Keratinocyte (primary cell): ENCODE results near the gene EPAS1. TPM values are rescaled to one million over a fixed set of nuclear protein-coding genes. Genes with fewer than 3 reads are reported as not detected.

Experiments
- DNase-seq: peaks from one replicate; pipeline ENCODE4 v3.0.0-alpha.2; 2011; ENCODE audit warnings: low read depth, missing footprints, low spot score
- FAIRE-seq: peaks from 2 replicates; lab custom pipeline; 2011; peaks lifted over from hg19 to GRCh38; lab: Jason Lieb, UNC
- H2AFZ ChIP-seq: 2 replicates; pipeline ENCODE4 v1.6.0; 2012; ENCODE audit warnings: low read length, control low read depth, inconsistent platforms; ENCODE audit not compliant: control insufficient read depth
- H3K27ac ChIP-seq: 2 replicates; pipeline ENCODE4 v1.5.1; 2011; ENCODE audit warnings: low read length; ENCODE audit not compliant: control insufficient read depth, insufficient read depth
- H3K27me3 ChIP-seq: 3 replicates; pipeline ENCODE4 v1.6.0; 2011; ENCODE audit warnings: low read length; ENCODE audit not compliant: control insufficient read depth, insufficient read depth; ENCODE audit errors: extremely low read depth
- H3K36me3 ChIP-seq, 2 experiments: 2 replicates in 1 of 2; 3 replicates in 1 of 2; pipeline ENCODE4 v1.5.1; 2011; ENCODE audit warnings: low read length in 2 of 2, mild to moderate bottlenecking in 1 of 2; ENCODE audit not compliant: control insufficient read depth in 2 of 2, insufficient read depth in 2 of 2; ENCODE audit errors: extremely low read depth in 1 of 2
- H3K4me1 ChIP-seq: 3 replicates; pipeline ENCODE4 v1.5.1; 2011; ENCODE audit warnings: low read length; ENCODE audit not compliant: control insufficient read depth, insufficient read depth; ENCODE audit errors: extremely low read depth
- H3K4me2 ChIP-seq: 3 replicates; pipeline ENCODE4 v1.6.0; 2011; ENCODE audit warnings: low read depth, low read length; ENCODE audit not compliant: control insufficient read depth, insufficient read depth; ENCODE audit errors: extremely low read depth
- H3K4me3 ChIP-seq, 3 experiments: fragments of 200-600 bp in 1 of 3; sonication (generic) in 1 of 3; 2 replicates in 2 of 3; 3 replicates in 1 of 3; pipeline ENCODE4 v1.5.1; 2011 to 2016; ENCODE audit warnings: low read length in 3 of 3, mild to moderate bottlenecking in 3 of 3, control low read depth in 2 of 3, inconsistent platforms in 1 of 3, low read depth in 1 of 3, mixed read lengths in 1 of 3, mixed run types in 1 of 3, moderate library complexity in 1 of 3; ENCODE audit not compliant: control insufficient read depth in 2 of 3, insufficient read depth in 2 of 3; ENCODE audit errors: extremely low read depth in 1 of 3
- H3K79me2 ChIP-seq: 2 replicates; pipeline ENCODE4 v1.6.0; 2012; ENCODE audit warnings: low read length; ENCODE audit not compliant: control insufficient read depth, insufficient read depth
- H3K9ac ChIP-seq: 3 replicates; pipeline ENCODE4 v1.6.0; 2011; ENCODE audit warnings: low read length; ENCODE audit not compliant: control insufficient read depth, insufficient read depth; ENCODE audit errors: extremely low read depth
- H3K9me1 ChIP-seq: 3 replicates; pipeline ENCODE4 v1.6.0; 2011; ENCODE audit warnings: low read length; ENCODE audit not compliant: control insufficient read depth, insufficient read depth; ENCODE audit errors: extremely low read depth
- H3K9me3 ChIP-seq: 2 replicates; pipeline ENCODE4 v1.5.1; 2012; ENCODE audit warnings: low read depth, low read length; ENCODE audit not compliant: control insufficient read depth
- H4K20me1 ChIP-seq: 3 replicates; pipeline ENCODE4 v1.6.0; 2011; ENCODE audit warnings: low read length; ENCODE audit not compliant: control insufficient read depth, insufficient read depth; ENCODE audit errors: extremely low read depth
- EZH2 ChIP-seq: IDR thresholded peaks from one replicate; pipeline ENCODE4 v1.6.1; 2012; ENCODE audit warnings: inconsistent platforms, mild to moderate bottlenecking, low read length, moderate library complexity
- dilution Hi-C: fragments of 300-500 bp; cut with MboI; formaldehyde crosslinking; loops from one replicate; pipeline ENCODE4 v1.7.0; 2020; ENCODE audit warnings: low sequenced_read_pairs; ENCODE audit not compliant: extremely low pct_ligation_motif_present
- polyA plus RNA-seq, 5 experiments: library from polyadenylated mRNA; depleted of rRNA in 3 of 5; stranded (reverse) in 3 of 5; stranded (forward) in 1 of 5; unstranded in 1 of 5; fragments of >200 nt; gene quantifications; 1 replicate in 1 of 5; 2 replicates in 3 of 5; 3 replicates in 1 of 5; pipeline versions ENCODE4 v1.2.1 to v1.2.3, GENCODE V29; 2011 to 2012; ENCODE audit warnings: missing spikeins in 2 of 5, low read depth in 1 of 5, low replicate concordance in 1 of 5
- TF ChIP-seq, protein P1 (sequence below), 3 experiments: IDR thresholded peaks in 1 of 3; conservative IDR thresholded peaks in 1 of 3; optimal IDR thresholded peaks in 1 of 3; 2 replicates in 2 of 3; 3 replicates in 1 of 3; pipeline versions ENCODE3 to v1.5.1; 2011; ENCODE audit warnings: low read length in 3 of 3, mild to moderate bottlenecking in 3 of 3, moderate library complexity in 2 of 3, control low read depth in 1 of 3, inconsistent platforms in 1 of 3; ENCODE audit not compliant: insufficient read depth in 2 of 3; ENCODE audit errors: extremely low read depth in 1 of 3

EPAS1 gene
- polyA plus RNA-seq, 1 donor (not counting 4 experiments of a cell fraction or from before 2014, with no cell fraction given) = 96.7 TPM

GRCh38 chr2:46400016-46400415 lies 102.8 kb downstream of the EPAS1 start:
- dilution Hi-C loops = no loop called here
- Histone ChIP-seq H3K4me3 (no peak overlapping the region), H3K9me1 (no peaks in the 10 kb centered on the region), H2AFZ (no peak overlapping the region), H3K9me3 (no peaks in the 10 kb centered on the region), H3K27me3 (no peaks in the 10 kb centered on the region), H4K20me1 (no peaks in the 10 kb centered on the region), H3K4me2 (no peak overlapping the region), H3K4me1 (peaks cover 3% of the 10 kb centered on the region), H3K79me2 (no peaks in the 10 kb centered on the region), H3K27ac (no peak overlapping the region), H3K36me3 (no peaks in the 10 kb centered on the region), H3K9ac (no peak overlapping the region)
- no peak for FAIRE-seq
- DNase-seq = no peak
- no peak for TF ChIP-seq EZH2
- TF ChIP-seq, protein P1, sequence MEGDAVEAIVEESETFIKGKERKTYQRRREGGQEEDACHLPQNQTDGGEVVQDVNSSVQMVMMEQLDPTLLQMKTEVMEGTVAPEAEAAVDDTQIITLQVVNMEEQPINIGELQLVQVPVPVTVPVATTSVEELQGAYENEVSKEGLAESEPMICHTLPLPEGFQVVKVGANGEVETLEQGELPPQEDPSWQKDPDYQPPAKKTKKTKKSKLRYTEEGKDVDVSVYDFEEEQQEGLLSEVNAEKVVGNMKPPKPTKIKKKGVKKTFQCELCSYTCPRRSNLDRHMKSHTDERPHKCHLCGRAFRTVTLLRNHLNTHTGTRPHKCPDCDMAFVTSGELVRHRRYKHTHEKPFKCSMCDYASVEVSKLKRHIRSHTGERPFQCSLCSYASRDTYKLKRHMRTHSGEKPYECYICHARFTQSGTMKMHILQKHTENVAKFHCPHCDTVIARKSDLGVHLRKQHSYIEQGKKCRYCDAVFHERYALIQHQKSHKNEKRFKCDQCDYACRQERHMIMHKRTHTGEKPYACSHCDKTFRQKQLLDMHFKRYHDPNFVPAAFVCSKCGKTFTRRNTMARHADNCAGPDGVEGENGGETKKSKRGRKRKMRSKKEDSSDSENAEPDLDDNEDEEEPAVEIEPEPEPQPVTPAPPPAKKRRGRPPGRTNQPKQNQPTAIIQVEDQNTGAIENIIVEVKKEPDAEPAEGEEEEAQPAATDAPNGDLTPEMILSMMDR (optimal IDR thresholded peaks at IDR 0.05 in 1 of 3, IDR thresholded peaks at IDR 0.05 in 1 of 3, conservative IDR thresholded peaks at IDR 0.05 in 1 of 3; ENCODE audit: extremely low read depth in 1 of 3, insufficient read depth in 2 of 3, low read length in 3 of 3) = no peak

- Histone ChIP-seq H3K27me3 (no peaks in the 10 kb centered on the region), H3K79me2 (no peaks in the 10 kb centered on the region), H3K9me1 (no peaks in the 10 kb centered on the region), H3K36me3 (no peaks in the 10 kb centered on the region), H2AFZ (no peak overlapping the region), H3K9me3 (no peaks in the 10 kb centered on the region), H3K4me3 (no peak overlapping the region), H3K4me2 (no peak overlapping the region), H4K20me1 (no peaks in the 10 kb centered on the region), H3K9ac (no peak overlapping the region), H3K27ac (no peak overlapping the region), H3K4me1 (no peaks in the 10 kb centered on the region)
- TF ChIP-seq, protein P1 (optimal IDR thresholded peaks at IDR 0.05 in 1 of 3, IDR thresholded peaks at IDR 0.05 in 1 of 3, conservative IDR thresholded peaks at IDR 0.05 in 1 of 3; ENCODE audit: extremely low read depth in 1 of 3, insufficient read depth in 2 of 3, low read length in 3 of 3) = no peak
- TF ChIP-seq EZH2 = no peak
- FAIRE-seq (no peak), DNase-seq (no peak)
- dilution Hi-C loops = no loop called here
Observed at GRCh38 chr2:46402874-46403273, 105.7 kb downstream of the EPAS1 start.
